GM18517 (cell line): ENCODE measurements around the gene UTRN.

Source experiments
- ATAC-seq: cut with Tn5 transposase; IDR thresholded peaks from one replicate; pipeline ENCODE4 v1.9.1; 2021; ENCODE audit warnings: mild to moderate bottlenecking, moderate library complexity; ENCODE audit not compliant: unreplicated experiment

Gene UTRN

GRCh38 chr6:144284783-144285547 lies at the start of gene UTRN:
UTRN (plus strand) TSS chr6:144285335; CDS start chr6:144291829, 6,494 bp downstream.
- peak; percentile 41 for ATAC-seq

- ATAC-seq: no peak
These were observed 40.4 kb upstream of the UTRN start for GRCh38 chr6:144244688-144245087.

- ATAC-seq: no peak
These were observed 38.1 kb upstream of the UTRN start for GRCh38 chr6:144246988-144247387.

GRCh38 chr6:144248003-144248402 lies 37.1 kb upstream of the UTRN start:
- ATAC-seq: no peak

GRCh38 chr6:144248476-144249301 lies 36.4 kb upstream of the UTRN start:
- no peak for ATAC-seq

- no peak for ATAC-seq
These were observed 34.9 kb upstream of the UTRN start for GRCh38 chr6:144250276-144250675.

GRCh38 chr6:144252259-144252658 lies 32.9 kb upstream of the UTRN start:
- ATAC-seq: no peak

GRCh38 chr6:144259986-144260385 lies 25.1 kb upstream of the UTRN start:
- no peak for ATAC-seq

GRCh38 chr6:144262470-144263369 lies 22.4 kb upstream of the UTRN start:
- ATAC-seq: no peak

- ATAC-seq: no peak
These were observed 21.3 kb upstream of the UTRN start for GRCh38 chr6:144263786-144264185.

GRCh38 chr6:144264270-144265060 lies 20.7 kb upstream of the UTRN start:
- no peak for ATAC-seq

GRCh38 chr6:144265061-144265357 lies 20.1 kb upstream of the UTRN start:
- ATAC-seq: no peak

GRCh38 chr6:144265390-144265789 lies 19.7 kb upstream of the UTRN start:
- ATAC-seq: no peak

GRCh38 chr6:144266091-144266649 lies 19.0 kb upstream of the UTRN start:
- ATAC-seq: no peak

GRCh38 chr6:144268794-144269349 lies 16.3 kb upstream of the UTRN start:
- no peak for ATAC-seq

- ATAC-seq: no peak
These were observed 8.0 kb upstream of the UTRN start for GRCh38 chr6:144277174-144277573.

GRCh38 chr6:144277605-144278227 lies 7.4 kb upstream of the UTRN start:
- ATAC-seq: no peak

GRCh38 chr6:144278659-144279314 lies 6.3 kb upstream of the UTRN start:
- ATAC-seq: no peak
